ENCODE data around the gene SKAP1. TPM values are rescaled to one million over a fixed set of nuclear protein-coding genes. Genes with fewer than 3 reads are reported as not detected.
A peak's percentile ranks its signal among the peaks of the same experiment; 100 is the strongest.

Gene SKAP1
- total and polyA plus RNA-seq, 7 donors: 0.09 to 1.0 (median 0.42) TPM; not detected in 2

- intact Hi-C loops (cut with DNase I): no loop called here
- Histone ChIP-seq H3K4me3 (no peak overlapping the region), H3K27me3 (ENCODE audit: insufficient read depth in 3 of 3, low read length in 2 of 3) (peaks cover 0 to 8% (median 0%) of the 10 kb centered on the region in 3 donors), H3K27ac (peak overlapping the region; percentile 19), H3K36me3 (ENCODE audit: insufficient read depth in 1 of 2, low read depth in 1 of 2) (no peaks in the 10 kb centered on the region), H3K4me1 (peaks cover 10% of the 10 kb centered on the region), H3K9me3 (no peaks in the 10 kb centered on the region)
- DNase-seq (no peak), ATAC-seq (no peak)
- no peak for TF ChIP-seq CTCF (IDR thresholded peaks at IDR 0.05)
- 66 to 75% (median 69%) methylated on average over 7 of the region's 7 CpGs for WGBS, 3 donors
Measured at GRCh38 chr17:48295362-48296288, 134.4 kb downstream of the SKAP1 start.

DNA sequence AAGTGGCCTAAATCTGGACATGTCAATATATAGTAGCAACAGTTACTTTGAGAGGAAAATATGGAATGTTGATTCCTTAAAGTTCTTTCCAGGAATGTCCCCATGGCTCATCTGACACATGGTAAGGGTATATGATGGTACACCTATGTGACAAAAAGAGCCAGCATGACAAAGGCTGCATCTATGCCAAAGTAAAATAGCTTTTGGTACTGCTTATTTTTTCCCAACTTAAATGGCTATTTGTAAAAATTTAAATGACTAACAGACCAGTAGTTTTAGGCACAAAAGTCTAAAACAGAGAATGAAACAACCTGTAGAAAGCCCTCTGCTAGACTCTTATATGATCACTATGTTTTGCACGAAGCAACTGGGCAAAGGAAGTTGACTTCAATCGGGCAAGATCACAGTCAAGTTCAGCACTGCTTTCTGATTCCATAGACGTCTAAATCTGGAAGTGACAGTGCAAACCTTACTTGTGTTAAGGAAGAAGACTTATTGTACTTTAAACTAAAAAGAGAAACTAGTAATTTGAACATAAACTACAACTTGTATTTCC is 135.1 kb downstream of the SKAP1 start:
- Histone ChIP-seq H3K36me3 (ENCODE audit: insufficient read depth in 1 of 2, low read depth in 1 of 2) (no peaks in the 10 kb centered on the region), H3K4me3 (no peak overlapping the region), H3K9me3 (no peaks in the 10 kb centered on the region), H3K27me3 (ENCODE audit: insufficient read depth in 3 of 3, low read length in 2 of 3) (peaks cover 0 to 8% (median 0%) of the 10 kb centered on the region in 3 donors), H3K4me1 (peaks cover 10% of the 10 kb centered on the region), H3K27ac (peak overlapping the region; percentile 19)
- intact Hi-C loops (cut with DNase I): no loop called here
- 28 to 36% (median 32%) methylated on average over 3 of the region's 3 CpGs for WGBS, 3 donors
- no peak for DNase-seq
- no peak for ATAC-seq
- no peak for TF ChIP-seq CTCF (IDR thresholded peaks at IDR 0.05)

DNA sequence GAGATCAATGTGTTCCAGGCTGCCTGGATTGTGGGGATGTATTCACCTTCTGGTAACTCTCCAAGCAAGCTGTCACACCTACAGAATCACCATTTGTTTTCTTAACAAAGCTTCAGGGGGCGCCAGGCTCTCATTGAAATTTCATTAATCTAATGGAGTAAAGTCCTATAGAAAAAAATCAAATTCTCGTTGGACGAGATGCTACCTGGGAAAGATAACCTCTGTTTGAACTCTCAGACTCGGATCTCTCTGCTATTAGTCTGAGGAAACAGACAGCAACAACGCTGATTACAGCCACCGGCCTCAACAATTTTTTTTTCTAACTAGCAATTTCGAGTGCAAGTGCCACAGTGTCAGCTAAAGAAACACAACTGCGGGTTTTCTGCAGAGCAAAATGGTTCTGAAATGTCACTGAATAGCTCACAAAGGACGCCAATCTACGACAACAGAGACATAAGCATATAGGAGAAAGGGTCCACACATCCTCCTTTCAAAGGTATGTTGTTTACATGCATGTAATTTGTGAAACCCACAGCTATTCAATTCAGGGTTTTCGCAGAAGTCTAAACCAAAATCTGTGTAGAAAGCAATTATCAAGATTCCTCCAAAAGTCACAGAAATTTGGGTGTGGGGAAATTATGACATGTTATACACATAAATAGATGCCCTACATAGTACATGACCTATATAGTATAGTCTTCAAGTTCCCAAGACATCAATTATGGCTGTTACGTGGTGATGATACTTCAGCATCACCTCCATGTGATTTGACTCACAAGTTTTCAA is 135.8 kb downstream of the SKAP1 start:
- intact Hi-C loops (cut with DNase I): no loop called here
- ATAC-seq (no peak), DNase-seq (no peak)
- WGBS, 3 donors: 70 to 76% (median 71%) methylated on average over 12 of the region's 12 CpGs
- TF ChIP-seq CTCF (IDR thresholded peaks at IDR 0.05): no peak
- H3K4me1 ChIP-seq: peaks cover 10% of the 10 kb centered on the region
- H3K27me3 ChIP-seq (ENCODE audit: insufficient read depth in 3 of 3, low read length in 2 of 3): peaks cover 0 to 8% (median 0%) of the 10 kb centered on the region in 3 donors
- no peak overlapping the region for H3K4me3 ChIP-seq
- H3K27ac ChIP-seq: no peak overlapping the region
- no peaks in the 10 kb centered on the region for H3K36me3 ChIP-seq (ENCODE audit: insufficient read depth in 1 of 2, low read depth in 1 of 2)
- H3K9me3 ChIP-seq: no peaks in the 10 kb centered on the region

GRCh38 chr17:48293319-48294019 is 136.5 kb downstream of the SKAP1 start:
- H3K4me3 ChIP-seq: no peak overlapping the region
- intact Hi-C loops (cut with DNase I): no loop called here
- DNase-seq (no peak), ATAC-seq (no peak)
- peaks cover 10% of the 10 kb centered on the region for H3K4me1 ChIP-seq
- TF ChIP-seq CTCF (IDR thresholded peaks at IDR 0.05): no peak
- H3K27ac ChIP-seq: no peak overlapping the region
- no peaks in the 10 kb centered on the region for H3K9me3 ChIP-seq
- 68 to 79% (median 76%) methylated on average over 9 of the region's 9 CpGs for WGBS, 3 donors
- H3K36me3 ChIP-seq (ENCODE audit: insufficient read depth in 1 of 2, low read depth in 1 of 2): no peaks in the 10 kb centered on the region
- peaks cover 0 to 9% (median 0%) of the 10 kb centered on the region in 3 donors for H3K27me3 ChIP-seq (ENCODE audit: insufficient read depth in 3 of 3, low read length in 2 of 3)
